HG03378 (cell line): ENCODE results near the gene CUEDC1.

Experiments used
- ATAC-seq: cut with Tn5 transposase; IDR thresholded peaks from one replicate; pipeline ENCODE4 v1.9.1; 2021; ENCODE audit warnings: mild to moderate bottlenecking, moderate library complexity; ENCODE audit not compliant: unreplicated experiment

The CUEDC1 gene

DNA sequence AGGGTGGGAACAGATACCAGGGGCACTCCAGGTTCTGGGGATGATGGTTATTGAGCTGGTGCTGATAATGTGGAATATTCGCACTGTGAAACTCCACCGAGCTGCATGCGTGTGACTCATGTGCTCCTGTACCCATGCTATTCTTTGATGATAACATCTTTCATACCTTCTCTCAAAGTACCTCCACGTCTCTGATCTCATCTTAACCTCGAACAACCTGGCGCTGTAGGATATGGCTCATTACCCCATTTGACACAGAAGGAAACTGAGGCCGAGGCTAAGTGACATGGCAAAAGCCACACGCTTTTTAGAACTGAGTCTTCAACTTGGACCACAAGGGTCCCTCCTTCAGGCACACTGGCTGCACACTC, 75.1 kb downstream of the CUEDC1 start:
- no peak for ATAC-seq

GRCh38 chr17:57879437-57880085, 75.7 kb downstream of the CUEDC1 start:
- no peak for ATAC-seq

DNA sequence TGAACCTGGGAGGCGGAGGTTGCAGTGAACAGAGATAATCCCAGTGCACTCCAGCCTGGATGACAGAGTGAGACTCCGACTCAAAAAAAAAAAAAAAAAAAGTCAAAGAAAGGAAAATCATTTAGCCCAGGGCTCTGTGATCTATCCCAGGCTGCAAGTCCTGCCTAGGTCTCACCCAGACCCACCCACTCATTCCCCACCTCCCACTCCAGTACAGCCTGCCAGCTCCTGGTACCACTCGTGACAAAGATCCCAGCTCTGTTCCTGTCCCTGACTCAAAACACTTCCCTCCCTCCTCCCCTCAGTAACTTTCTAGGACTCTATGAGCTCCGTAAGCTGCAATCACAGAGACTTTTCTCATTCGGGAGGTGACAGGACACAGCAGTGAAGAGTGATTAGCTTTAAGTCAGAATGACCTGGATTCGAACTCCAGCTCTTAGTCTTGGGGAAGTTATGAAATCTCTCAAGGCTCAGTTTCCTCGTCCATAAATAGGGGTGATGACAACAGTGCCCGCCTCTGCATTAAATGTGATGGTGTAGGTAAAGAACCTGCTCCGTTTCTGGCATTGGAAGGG, 77.3 kb downstream of the CUEDC1 start:
- ATAC-seq: no peak

DNA sequence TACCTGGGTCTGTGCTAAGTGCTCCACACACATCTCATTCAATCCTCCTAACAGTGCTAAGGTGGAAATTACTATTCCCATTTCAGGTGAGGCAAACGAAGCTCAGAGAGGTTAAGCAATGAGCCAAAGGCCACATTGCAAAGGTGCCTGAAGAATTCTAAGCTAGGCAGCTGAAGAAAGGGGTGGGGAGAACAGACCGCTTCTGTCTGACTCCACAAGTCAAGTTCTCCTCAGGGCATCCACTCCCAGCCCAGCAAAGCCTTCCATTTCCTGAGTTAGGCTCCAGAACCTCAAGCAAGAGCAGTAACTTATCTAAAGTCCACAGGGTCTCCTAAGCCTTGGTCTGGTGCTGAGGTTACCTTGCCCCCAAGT, 78.4 kb downstream of the CUEDC1 start:
- ATAC-seq: no peak

GRCh38 chr17:57876023-57876865, 79.0 kb downstream of the CUEDC1 start:
- ATAC-seq: no peak

- no peak for ATAC-seq
Measured at GRCh38 chr17:57875290-57876022, 79.8 kb downstream of the CUEDC1 start.

DNA sequence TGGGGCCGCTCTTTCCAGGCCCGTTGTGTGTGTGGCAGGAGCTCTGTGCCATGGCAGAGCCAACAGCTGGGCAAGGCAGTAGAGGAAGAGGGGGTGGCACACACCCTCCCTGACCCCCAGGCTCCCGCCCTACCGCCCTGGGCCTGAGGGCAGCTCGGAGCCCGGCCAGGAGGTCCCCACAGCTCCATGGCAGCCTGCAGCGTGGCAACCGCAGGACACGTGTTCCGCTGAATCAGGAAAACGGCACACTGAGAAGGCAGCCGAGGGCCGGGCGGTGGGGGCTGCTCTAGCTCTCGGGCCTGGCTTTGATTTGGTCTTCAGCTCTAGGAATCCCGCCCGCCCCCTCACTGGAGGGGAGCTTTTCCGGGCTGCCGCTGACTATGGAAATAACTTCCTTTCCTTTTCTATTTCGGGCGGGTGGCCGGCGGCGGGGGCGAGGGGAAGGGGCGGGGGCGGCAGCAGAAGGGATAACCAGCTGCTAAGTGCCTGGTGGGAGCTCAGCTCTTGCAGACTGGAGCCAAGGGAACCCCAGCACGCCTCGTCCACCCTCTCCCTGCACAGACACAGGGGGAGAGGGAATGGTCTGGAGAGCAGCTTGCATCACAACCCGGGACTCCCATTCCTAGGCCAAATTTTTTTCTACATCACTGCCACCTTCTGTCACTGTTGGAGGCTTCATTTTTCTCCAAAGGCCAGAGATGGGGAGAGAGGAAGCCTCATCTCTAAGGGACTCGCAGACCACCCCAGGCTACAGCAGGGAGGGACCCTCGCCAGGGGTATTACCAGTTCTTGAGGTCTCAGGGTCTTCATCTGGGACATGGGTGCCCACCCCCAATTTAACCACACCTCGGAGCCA, 80.5 kb downstream of the CUEDC1 start:
- ATAC-seq: no peak

GRCh38 chr17:57874058-57874419, 81.2 kb downstream of the CUEDC1 start:
- no peak for ATAC-seq

- no peak for ATAC-seq
Measured at GRCh38 chr17:57873261-57874057, 81.8 kb downstream of the CUEDC1 start.

DNA sequence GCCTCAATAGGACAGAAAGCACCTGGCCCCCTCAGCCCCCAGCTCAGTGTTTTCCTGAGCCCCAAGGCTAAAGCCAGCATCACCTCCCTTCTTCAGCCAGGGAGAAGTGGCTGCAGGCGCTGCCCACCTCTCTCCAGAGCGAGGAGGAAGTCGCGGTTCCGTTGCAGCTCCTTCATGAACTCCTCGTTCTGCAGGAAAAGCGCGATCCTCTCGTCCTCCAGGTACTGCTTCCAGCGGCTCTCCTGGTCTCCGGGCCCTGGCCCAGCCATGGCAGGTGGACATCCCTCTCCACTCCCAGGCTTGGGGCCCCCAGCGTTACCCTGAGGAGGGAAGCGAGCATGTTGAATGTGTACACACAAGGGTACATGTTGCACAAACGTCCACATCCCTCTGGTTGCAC, 82.7 kb downstream of the CUEDC1 start:
- ATAC-seq: no peak

DNA sequence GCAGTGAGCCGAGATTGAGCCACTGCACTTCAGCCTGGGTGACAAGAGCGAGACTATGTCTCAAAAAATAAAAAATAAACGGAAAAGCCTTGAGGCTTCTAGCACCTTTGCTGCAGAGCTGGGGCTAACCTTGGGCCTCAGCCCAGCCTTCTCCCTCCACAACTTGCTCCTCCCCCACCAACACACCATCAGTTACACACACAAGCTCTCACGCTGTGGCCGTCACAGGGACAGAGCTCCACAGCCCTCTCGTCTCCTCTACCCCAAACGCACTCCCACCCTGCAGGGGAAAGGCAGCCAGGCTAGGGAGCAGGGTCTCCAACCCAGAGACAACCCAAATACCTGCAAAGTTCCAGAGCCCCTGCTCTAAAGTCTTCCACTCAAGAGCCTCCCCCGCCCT, 83.3 kb downstream of the CUEDC1 start:
- ATAC-seq: no peak

GRCh38 chr17:57871155-57871554, 84.1 kb downstream of the CUEDC1 start:
- ATAC-seq: no peak

- ATAC-seq: no peak
Measured at GRCh38 chr17:57870283-57870635, 85.0 kb downstream of the CUEDC1 start.

- no peak for ATAC-seq
Measured at GRCh38 chr17:57869617-57870282, 85.5 kb downstream of the CUEDC1 start.

- no peak for ATAC-seq
Measured at GRCh38 chr17:57868910-57869616, 86.1 kb downstream of the CUEDC1 start.

DNA sequence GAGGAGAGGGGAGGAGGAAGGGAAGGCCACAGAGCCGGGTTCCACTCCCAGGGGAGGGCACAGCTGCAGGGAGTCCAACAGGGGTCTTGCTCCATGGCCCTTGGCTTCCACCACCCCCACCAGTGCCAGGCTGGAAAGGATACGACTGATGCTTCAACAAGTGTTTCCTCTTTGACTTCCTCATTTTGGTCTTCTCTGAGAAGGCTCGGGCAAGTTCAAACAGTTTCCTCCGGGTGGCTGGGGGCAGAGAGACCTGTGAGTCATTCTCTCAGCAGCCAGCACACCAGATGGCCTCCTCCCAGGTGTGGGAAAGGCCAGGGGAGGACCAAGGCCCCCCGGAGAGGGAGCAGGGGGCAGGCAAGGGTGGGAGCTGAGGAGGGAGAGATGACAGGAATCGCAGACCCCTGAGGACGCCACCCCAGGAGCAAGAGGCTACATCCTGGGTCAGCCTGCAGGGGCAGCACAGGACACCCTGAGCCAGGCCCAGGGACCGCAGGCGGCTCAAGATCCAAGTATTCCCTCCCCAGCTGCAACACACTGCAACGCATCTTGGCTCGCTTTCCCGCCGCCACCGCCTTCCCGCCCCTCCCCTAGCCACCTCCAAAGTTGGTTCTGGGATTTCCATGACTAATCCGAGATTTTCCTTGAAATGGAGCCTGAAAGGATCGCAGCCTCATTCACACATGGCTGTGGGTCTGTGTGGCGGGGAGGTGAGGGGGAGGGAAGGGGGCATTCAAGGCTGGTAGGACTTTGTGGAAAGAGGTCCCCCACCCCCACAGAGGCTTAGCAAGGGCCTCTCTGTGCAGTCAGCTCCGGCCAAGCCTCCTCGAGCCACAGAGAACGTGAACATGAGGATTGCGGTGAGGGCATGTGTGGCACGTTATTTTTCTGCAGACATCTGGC, 87.0 kb downstream of the CUEDC1 start:
- ATAC-seq: peak; percentile 77

- ATAC-seq: no peak
Measured at GRCh38 chr17:57867126-57867525, 88.1 kb downstream of the CUEDC1 start.

DNA sequence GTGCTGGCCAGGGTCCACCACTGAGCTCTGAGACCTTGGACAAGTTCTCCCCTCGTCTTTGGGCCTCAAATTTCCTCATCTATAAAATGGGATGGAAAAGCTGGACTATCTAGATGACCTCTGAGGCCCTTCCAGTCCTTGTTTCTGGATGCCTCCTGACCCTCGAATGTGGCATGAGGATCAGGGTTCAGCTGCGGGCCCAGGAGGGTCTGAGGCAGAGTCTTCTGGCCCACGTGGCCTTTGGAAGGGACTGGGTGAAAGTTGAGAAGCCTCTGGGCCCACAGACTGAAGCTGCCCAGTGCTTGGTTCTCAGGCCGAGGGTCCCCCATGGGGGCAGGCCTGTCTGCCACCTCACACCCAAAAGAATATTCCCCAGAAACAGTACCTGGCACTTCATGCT, 88.5 kb downstream of the CUEDC1 start:
- ATAC-seq: no peak
